Stomach (tissue), 9 donors: Measurements from ENCODE around the gene INTS1. TPM values are rescaled to one million over a fixed set of nuclear protein-coding genes. Genes with fewer than 3 reads are reported as not detected.
A peak's percentile ranks its signal among the peaks of the same experiment; 100 is the strongest.

Experiments
- DNase-seq, 2 donors: peaks; one replicate each; pipeline versions ENCODE4 v3.0.0 to v3.0.0-alpha.2; 2013 to 2019
- H3K27ac ChIP-seq, 5 donors: fragments of 200-600 bp in 4 of 5; sonication (generic) in 4 of 5; one replicate each; pipeline ENCODE4 v1.5.1; 2013 to 2019; ENCODE audit warnings: mild to moderate bottlenecking in 1 of 5, moderate library complexity in 1 of 5
- H3K27me3 ChIP-seq, 3 donors: fragments of 200-600 bp; sonication (generic); one replicate each; pipeline ENCODE4 v1.5.1; 2017 to 2019; ENCODE audit warnings: mixed run types in 1 of 3
- H3K36me3 ChIP-seq, 4 donors: fragments of 200-600 bp; sonication (generic); 1 replicate in 3 of 4; 2 replicates in 1 of 4; pipeline ENCODE4 v1.5.1; 2016 to 2019
- H3K4me1 ChIP-seq, 4 donors: fragments of 200-600 bp; sonication (generic); one replicate each; pipeline ENCODE4 v1.5.1; 2016 to 2019
- H3K4me3 ChIP-seq, 4 donors: fragments of 200-600 bp; sonication (generic) in 3 of 4; one replicate each; pipeline ENCODE4 v1.5.1; 2016 to 2019; ENCODE audit warnings: mild to moderate bottlenecking in 1 of 4
- H3K9me3 ChIP-seq, 4 donors: fragments of 200-600 bp; sonication (generic); one replicate each; pipeline ENCODE4 v1.5.1; 2016 to 2019
- CTCF ChIP-seq, 7 experiments: fragments of 450-650 bp in 4 of 7; fragments of 200-600 bp in 3 of 7; sonication (generic) in 3 of 7; IDR thresholded peaks; one replicate each; pipeline ENCODE4 v1.5.1; 2016 to 2019; ENCODE audit warnings: antibody characterized with exemption in 7 of 7, control low read depth in 2 of 7, mild to moderate bottlenecking in 1 of 7
- EP300 ChIP-seq: sonication (generic); formaldehyde crosslinking; IDR thresholded peaks from one replicate; pipeline ENCODE4 v1.6.1; 2017; ENCODE audit warnings: antibody characterized with exemption
- POLR2A ChIP-seq, 4 donors: fragments of 450-650 bp; IDR thresholded peaks; one replicate each; pipeline ENCODE4 v1.6.1; 2016; ENCODE audit warnings: antibody characterized with exemption in 4 of 4, control low read depth in 2 of 4, mild to moderate bottlenecking in 1 of 4, moderate library complexity in 1 of 4
- POLR2AphosphoS5 ChIP-seq, 3 donors: sonication (generic); formaldehyde crosslinking; IDR thresholded peaks; one replicate each; pipeline ENCODE4 v1.6.1; 2016; ENCODE audit warnings: antibody characterized with exemption in 3 of 3
- WGBS, 5 donors: extraction: QIAGEN DNeasy Blood & Tissue Kit in 3 of 5; methylation state at CpG; one replicate each; pipeline versions ENCODE4 v1.1.5 to v1.1.7; 2013 to 2018; 5-methylcytosine and 5-hydroxymethylcytosine counted together
- intact Hi-C: fragments of 100-400 bp; cut with DNase I; formaldehyde crosslinking; loops from one replicate; pipeline ENCODE4 v1.15.1; 2023; ENCODE audit warnings: low total_unique reads
- polyA plus RNA-seq, 3 donors: library from polyadenylated mRNA; stranded (reverse); fragments of 200-250 nt; gene quantifications; one replicate each; pipeline ENCODE4 v1.2.3, GENCODE V29; 2013
- total RNA-seq, 5 donors: library from RNA; depleted of rRNA; stranded (reverse); fragments of >200 nt; gene quantifications; one replicate each; pipeline versions ENCODE4 v1.1.0 to v1.2.3, GENCODE V29; 2014 to 2016
- donor health status: healthy with polysubstance abuse.
- donor health status: Bipolar disorder and iron deficiency.
- donor health status: healthy.

The INTS1 gene
- total and polyA plus RNA-seq, 8 donors, result 24.4 to 724 (median 56.2) TPM

GRCh38 chr7:1505731-1506550 is 1.8 kb upstream of the INTS1 start:
- no peak for TF ChIP-seq POLR2A (IDR thresholded peaks at IDR 0.05)
- TF ChIP-seq POLR2AphosphoS5 (IDR thresholded peaks at IDR 0.05), result no peak
- peak in 1 of 2 donors; percentile 37 for DNase-seq
- peaks cover 13 to 53% (median 44%) of the 10 kb centered on the region in 4 donors for H3K4me1 ChIP-seq
- no peak overlapping the region for H3K27ac ChIP-seq
- H3K27me3 ChIP-seq, result peaks cover 0 to 8% (median 0%) of the 10 kb centered on the region in 3 donors
- H3K36me3 ChIP-seq, result peaks cover 14 to 21% (median 19%) of the 10 kb centered on the region in 4 donors
- intact Hi-C loops, result no loop called here
- peak overlapping the region in 1 of 4 donors; percentile 2 for H3K4me3 ChIP-seq
- no peaks in the 10 kb centered on the region for H3K9me3 ChIP-seq
- WGBS, 5 donors, result 63 to 76% (median 73%) methylated on average over 19 to 35 of the region's 35 CpGs

DNA sequence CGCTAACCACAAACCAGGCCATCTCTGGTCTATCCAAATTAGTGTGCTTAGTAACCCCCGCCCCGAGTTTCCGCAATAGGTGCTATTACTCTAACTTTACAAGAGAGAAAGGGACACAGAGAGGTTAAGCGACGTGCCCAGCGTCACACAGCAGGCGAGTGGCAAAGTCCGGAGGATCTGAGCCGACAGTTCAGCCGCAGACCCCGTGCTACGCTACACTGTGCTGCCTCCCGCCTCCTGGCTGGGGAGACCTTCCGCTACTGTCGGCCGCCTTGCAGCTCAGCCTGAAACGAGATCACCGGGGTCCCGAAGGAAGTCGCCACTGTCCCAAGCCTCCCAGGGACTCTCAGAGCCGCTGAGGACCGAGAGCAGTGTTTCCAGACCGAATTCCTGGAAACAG is 799 bp downstream of the INTS1 start:
- Histone ChIP-seq H3K9me3 (no peaks in the 10 kb centered on the region), H3K27me3 (no peaks in the 10 kb centered on the region), H3K4me1 (peaks cover 13 to 53% (median 45%) of the 10 kb centered on the region in 4 donors), H3K27ac (peak overlapping the region in 2 of 5 donors; percentile 78 to 84), H3K4me3 (peak overlapping the region; percentile 98 to 100 (median 100)), H3K36me3 (peaks cover 39 to 46% (median 45%) of the 10 kb centered on the region in 4 donors)
- no peak for TF ChIP-seq POLR2AphosphoS5 (IDR thresholded peaks at IDR 0.05)
- no peak for TF ChIP-seq CTCF (IDR thresholded peaks at IDR 0.05)
- no peak for TF ChIP-seq POLR2A (IDR thresholded peaks at IDR 0.05)
- no peak for TF ChIP-seq EP300
- no peak for DNase-seq
- 22 to 32% (median 27%) methylated on average over 18 to 24 of the region's 24 CpGs for WGBS, 5 donors
- intact Hi-C loops, result no loop called here

GRCh38 chr7:1502845-1503244 is 1.3 kb downstream of the INTS1 start:
- 80 to 90% (median 89%) methylated on average over 17 to 20 of the region's 20 CpGs for WGBS, 5 donors
- TF ChIP-seq EP300, result no peak
- no peak for TF ChIP-seq POLR2AphosphoS5 (IDR thresholded peaks at IDR 0.05)
- TF ChIP-seq POLR2A (IDR thresholded peaks at IDR 0.05), result no peak
- no peak for TF ChIP-seq CTCF (IDR thresholded peaks at IDR 0.05)
- H3K27me3 ChIP-seq, result no peaks in the 10 kb centered on the region
- H3K4me1 ChIP-seq, result peaks cover 13 to 53% (median 45%) of the 10 kb centered on the region in 4 donors
- intact Hi-C loops, result no loop called here
- no peak for DNase-seq
- peak overlapping the region; percentile 98 to 100 (median 100) for H3K4me3 ChIP-seq
- H3K36me3 ChIP-seq, result peaks cover 45 to 52% (median 50%) of the 10 kb centered on the region in 4 donors
- no peaks in the 10 kb centered on the region for H3K9me3 ChIP-seq
- H3K27ac ChIP-seq, result no peak overlapping the region

DNA sequence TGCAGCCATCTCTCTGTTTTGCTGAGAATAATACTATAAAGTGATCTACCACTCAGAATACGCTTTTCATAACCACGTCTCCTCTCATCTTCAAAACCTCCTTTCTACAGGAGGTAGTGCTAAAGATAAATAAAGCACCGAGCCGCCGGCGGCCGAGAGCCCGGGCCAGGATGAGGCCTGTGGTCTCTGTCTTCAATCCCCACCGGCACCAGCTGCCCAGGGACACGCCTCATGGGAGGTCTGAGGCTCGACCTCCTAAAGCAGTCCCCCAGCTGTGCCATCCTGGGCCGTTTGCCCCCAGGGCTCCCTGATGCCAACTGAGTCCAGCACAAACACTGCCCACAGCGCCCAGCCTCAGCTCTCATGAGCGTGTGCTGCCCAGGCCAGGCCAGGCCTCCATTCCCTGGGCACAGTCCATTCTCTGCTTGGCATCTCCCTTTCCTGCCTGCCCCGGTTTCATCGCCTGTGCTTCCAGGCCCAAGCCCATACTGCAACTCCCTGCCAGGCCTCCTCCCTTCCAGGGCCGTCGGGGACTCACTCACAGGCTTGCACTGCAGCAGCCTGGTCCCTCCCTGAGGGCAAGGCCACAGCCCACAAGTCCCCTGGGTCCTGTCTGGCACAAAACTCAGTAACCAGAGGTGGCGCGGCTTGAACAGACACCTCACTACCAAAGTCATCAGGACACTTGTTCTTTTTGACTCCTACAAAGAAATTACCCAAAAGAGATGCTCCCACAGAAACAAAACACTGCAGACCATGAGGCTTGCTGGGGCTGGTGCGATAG is 2.5 kb downstream of the INTS1 start:
- H3K27me3 ChIP-seq, result no peaks in the 10 kb centered on the region
- H3K4me3 ChIP-seq, result peak overlapping the region in 1 of 4 donors; percentile 100
- peaks cover 56 to 63% (median 62%) of the 10 kb centered on the region in 4 donors for H3K36me3 ChIP-seq
- no peak for TF ChIP-seq POLR2A (IDR thresholded peaks at IDR 0.05)
- no peak for TF ChIP-seq EP300
- no peak for TF ChIP-seq POLR2AphosphoS5 (IDR thresholded peaks at IDR 0.05)
- TF ChIP-seq CTCF (IDR thresholded peaks at IDR 0.05), result no peak
- H3K9me3 ChIP-seq, result no peaks in the 10 kb centered on the region
- DNase-seq, result no peak
- H3K4me1 ChIP-seq, result peaks cover 13 to 44% (median 41%) of the 10 kb centered on the region in 4 donors
- intact Hi-C loops, result no loop called here
- 92 to 95% (median 92%) methylated on average over 21 of the region's 21 CpGs for WGBS, 5 donors
- H3K27ac ChIP-seq, result no peak overlapping the region
